Endometrium (tissue), 2 donors: ENCODE results near the gene ITGA5.

Experiments
- FAIRE-seq: peaks from 2 replicates; lab custom pipeline; 2012; peaks lifted over from hg19 to GRCh38; lab: Jason Lieb, UNC
- donor health status: control.
- donor health status: control.

ITGA5 gene

GRCh38 chr12:54352891-54353874 lies 65.9 kb downstream of the ITGA5 start:
- no peak for FAIRE-seq

GRCh38 chr12:54352022-54352531 lies 67.0 kb downstream of the ITGA5 start:
- no peak for FAIRE-seq

GRCh38 chr12:54351341-54351740 lies 67.7 kb downstream of the ITGA5 start:
- FAIRE-seq, result no peak

- FAIRE-seq, result no peak
Measured at GRCh38 chr12:54350743-54351142, 68.3 kb downstream of the ITGA5 start.

- no peak for FAIRE-seq
Measured at GRCh38 chr12:54349679-54350078, 69.4 kb downstream of the ITGA5 start.

- FAIRE-seq, result no peak
Measured at GRCh38 chr12:54349036-54349435, 70.0 kb downstream of the ITGA5 start.
